ENCODE data around the gene ZBTB8OS.

The ZBTB8OS gene

GRCh38 chr1:32606565-32607371 lies 43.6 kb downstream of the ZBTB8OS start:
- no peak for DNase-seq

GRCh38 chr1:32605711-32606424 lies 44.5 kb downstream of the ZBTB8OS start:
- DNase-seq = no peak

- DNase-seq = no peak
Measured at GRCh38 chr1:32600034-32600433, 50.3 kb downstream of the ZBTB8OS start.

- DNase-seq = no peak
Measured at GRCh38 chr1:32592943-32593342, 57.4 kb downstream of the ZBTB8OS start.

- no peak for DNase-seq
Measured at GRCh38 chr1:32580348-32581017, 69.9 kb downstream of the ZBTB8OS start.

Measured in KG1 (cell line).